Stimulated activated CD4-positive, alpha-beta T cell treated with anti-CD3 and anti-CD28 coated beads, TNF-alpha, amount 100 ng/mL, for 48 hours (primary cell): ENCODE data around the gene CSNK1G3.
"Not testable (repeated sequence)": the region's sequence is repeated elsewhere in the genome, so short reads cannot be mapped to it uniquely, and the experiment has no call there.

ENCODE experiments used
- DNase-seq, 3 donors: peaks; one replicate each; pipeline ENCODE4 v3.0.0-alpha.2; 2020; ENCODE audit warnings: low read depth in 3 of 3

Gene CSNK1G3

DNA sequence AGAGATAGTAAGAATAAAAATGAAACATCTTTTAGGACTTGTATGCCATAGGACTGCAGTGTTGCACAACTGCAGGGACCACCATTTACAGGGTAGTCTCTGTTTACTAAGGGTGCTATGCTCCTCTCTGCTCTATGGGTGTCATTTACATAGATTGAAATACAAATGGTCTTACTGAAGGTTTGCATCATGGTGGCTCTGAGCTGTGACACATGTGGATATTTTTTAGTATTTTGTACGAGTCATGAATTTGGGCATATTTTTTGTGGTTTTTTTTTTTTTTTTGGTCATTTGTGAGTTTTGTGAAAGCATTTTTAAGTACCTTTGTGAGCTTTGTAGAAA, 47.4 kb downstream of the CSNK1G3 start:
- DNase-seq: no peak

DNA sequence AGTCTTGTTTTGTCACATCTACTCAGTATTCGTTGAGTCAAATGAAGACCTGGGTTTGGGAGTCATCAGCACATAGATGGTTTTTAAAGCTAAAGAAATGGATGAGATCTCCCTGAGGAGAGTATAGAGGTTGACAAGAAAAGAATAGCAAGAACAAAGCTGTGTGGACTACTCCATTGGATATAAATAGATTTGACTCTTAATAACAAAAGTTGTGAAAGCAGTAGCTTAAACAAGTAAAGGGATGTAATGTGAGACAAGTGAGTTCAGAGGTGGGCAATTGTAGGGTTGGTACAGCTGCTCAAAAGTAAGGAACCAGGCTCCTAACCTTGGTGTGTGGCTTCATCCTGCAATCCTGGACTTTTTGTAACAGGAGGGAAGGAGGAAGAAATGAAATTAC, 49.3 kb downstream of the CSNK1G3 start:
- no peak for DNase-seq

DNA sequence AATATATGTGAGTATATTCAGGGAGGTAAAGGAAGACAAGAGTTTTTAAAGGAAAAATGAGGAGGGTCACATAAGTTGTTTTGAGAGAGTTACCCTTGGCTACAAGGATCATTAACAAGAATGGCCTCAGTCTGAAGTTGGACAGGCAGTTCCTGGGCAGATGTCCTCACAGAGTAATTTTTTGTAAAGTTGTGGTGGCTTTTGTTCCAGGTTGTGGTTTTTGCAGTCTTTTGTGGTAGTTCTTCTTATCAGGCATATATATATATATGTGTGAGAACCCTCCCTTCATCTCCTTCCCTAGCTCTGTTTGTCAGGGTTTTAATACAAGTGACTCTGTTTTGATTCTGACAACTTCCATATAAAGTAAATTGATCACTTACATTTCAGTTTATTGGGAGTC, 60.0 kb downstream of the CSNK1G3 start:
- no peak for DNase-seq

DNA sequence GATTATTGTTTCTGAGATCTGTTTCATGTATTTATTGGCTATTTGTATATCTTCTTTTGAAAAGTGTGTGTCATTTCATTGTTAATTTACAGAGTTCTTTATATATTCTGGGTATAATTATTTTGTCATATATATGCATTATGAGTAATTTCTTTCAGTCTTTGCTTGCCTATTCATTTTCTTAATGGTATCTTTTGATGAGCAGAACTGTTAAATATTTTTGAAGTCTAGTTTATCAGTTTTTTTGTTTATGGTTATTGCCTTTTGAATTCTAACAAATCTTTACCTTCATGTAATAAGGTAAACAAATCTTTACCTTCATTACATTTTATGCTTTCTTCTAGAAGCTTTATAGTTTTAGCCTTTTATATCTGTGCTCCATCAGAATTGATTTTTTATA, 66.4 kb downstream of the CSNK1G3 start:
- no peak for DNase-seq

DNA sequence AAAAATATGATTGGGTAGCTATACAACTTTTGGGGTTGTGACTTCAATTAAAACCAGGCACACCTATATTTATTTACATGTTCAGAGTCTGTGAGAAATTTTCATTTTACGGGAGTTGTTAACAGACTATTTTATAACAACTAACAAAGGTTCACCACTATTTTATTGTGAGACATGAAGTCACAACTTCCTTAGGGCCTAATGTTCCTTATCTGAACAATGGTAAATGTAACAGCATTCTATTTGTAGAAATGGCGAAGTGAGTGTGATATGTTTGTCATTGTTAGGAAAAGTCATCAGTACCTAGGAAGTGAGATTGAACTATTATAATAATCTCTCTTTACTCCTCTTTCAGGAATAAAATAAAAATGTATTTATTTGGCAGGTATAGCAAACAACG, 67.4 kb downstream of the CSNK1G3 start:
- no peak for DNase-seq

DNA sequence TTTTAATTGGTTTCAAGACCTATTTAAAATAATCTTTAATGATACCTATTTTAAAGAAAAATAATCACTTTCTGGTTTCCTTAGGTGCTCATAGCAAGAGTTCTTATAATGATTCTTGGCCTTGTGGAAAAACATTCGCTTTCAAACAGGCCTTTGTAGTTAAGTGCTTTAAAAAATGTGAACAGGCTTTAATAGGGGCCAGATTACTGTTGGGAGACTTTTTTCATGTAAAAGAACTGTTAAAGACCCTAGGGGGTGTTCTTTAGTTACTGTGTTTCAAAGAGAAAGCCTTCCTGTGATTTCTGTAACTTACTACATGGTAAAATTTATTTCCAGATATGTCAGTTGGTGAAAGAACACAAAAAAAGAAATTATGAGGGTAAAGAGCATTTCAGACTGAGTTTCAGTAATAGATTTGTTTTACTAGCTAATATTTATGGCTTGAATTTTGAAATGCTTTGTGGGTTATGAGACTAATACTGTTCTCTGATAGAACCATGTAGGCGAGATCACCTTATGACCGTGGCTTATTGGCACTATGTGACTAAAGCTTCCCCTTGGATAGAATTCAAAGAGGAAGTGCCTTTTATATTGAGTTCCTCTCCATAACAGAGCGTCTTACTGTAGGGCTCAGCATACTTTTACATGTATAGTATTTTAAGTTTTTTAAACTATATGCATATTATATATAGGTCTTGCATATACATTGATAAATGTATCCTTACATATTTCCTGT, 70.7 kb downstream of the CSNK1G3 start:
- DNase-seq: no peak

DNA sequence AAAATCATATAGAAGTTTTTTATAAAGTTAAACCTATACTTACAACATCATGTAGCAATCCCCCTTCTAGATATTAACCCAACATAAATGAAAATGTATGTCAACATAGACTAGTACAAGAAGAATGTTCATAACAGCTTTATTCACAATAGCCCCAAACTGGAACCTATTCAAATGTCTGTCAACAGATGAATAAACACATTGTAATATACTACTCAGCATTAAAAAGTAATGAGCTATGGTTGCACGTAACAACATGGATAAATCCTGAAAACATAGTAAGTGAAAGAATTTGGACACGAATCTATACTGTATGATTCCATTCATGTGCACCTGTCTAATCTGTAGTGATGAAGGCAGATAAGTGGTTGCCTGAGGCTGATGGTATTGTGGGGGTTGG, 73.9 kb downstream of the CSNK1G3 start:
- no peak for DNase-seq

DNA sequence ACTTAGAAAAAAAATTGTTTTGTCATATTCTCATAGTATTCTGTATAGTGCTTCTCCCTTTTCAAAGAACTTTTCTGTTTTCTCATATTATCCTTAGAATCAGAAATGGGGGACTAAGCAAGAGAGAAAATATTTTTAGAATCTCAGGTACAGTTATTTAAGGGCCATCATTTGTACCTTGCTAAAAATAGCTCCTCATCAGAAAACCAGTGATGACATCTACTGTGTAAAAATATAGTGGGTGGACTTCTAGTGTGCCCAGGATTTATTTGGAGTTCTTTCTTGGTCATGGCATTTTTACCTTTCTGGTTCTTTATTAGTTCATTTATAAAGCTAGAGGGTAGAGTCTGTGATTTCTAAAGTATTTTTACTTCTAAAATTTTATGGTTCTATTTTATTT, 82.5 kb downstream of the CSNK1G3 start:
- no peak for DNase-seq

GRCh38 chr5:123597018-123597417, 85.0 kb downstream of the CSNK1G3 start:
- DNase-seq: no peak

- no peak for DNase-seq
Measured at GRCh38 chr5:123598028-123598689, 86.2 kb downstream of the CSNK1G3 start.

DNA sequence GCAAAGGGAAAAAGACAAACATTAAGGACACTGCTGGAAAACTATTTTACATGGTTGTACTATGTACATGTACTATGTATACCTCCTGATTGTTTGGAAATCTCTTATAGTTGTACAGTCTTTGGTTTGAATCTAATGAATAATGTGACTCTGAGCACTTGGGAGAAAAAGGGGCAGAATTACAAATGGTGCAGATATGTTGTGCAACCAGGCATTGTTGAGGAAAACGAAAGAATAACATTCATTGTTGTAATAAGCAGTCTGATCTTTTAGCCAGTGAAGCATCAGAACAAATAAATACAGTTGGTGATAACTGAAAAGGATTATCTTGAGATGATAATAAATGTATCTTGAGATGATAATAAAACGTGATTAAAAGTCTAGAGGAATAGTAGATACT, 87.2 kb downstream of the CSNK1G3 start:
- no peak for DNase-seq

GRCh38 chr5:123601610-123602009, 89.6 kb downstream of the CSNK1G3 start:
- DNase-seq: no peak

GRCh38 chr5:123605822-123606221, 93.8 kb downstream of the CSNK1G3 start:
- DNase-seq: no peak

GRCh38 chr5:123610209-123610608, 98.2 kb downstream of the CSNK1G3 start:
- DNase-seq: no peak

- DNase-seq: peak in 1 of 3 donors; percentile 20
Measured at GRCh38 chr5:123610665-123611405, 98.9 kb downstream of the CSNK1G3 start.

DNA sequence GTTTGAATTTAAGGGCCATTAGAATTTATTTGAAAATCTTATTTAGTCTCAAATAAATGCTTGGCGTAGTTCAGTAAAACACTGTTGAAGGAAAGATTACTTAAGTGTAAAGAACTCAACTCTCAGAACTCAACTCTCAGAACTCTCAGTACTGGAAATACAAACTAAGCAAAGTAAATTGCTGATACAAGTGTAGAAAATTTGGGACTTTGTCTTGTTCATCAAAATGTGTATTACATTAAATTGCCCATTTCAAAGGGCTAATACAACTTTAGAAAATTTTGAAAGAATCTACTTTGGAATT, 99.4 kb downstream of the CSNK1G3 start:
- DNase-seq: no peak

- no peak for DNase-seq
Measured at GRCh38 chr5:123617561-123617960, 105.6 kb downstream of the CSNK1G3 start.

- no peak for DNase-seq
Measured at GRCh38 chr5:123626051-123626450, 114.1 kb downstream of the CSNK1G3 start.

DNA sequence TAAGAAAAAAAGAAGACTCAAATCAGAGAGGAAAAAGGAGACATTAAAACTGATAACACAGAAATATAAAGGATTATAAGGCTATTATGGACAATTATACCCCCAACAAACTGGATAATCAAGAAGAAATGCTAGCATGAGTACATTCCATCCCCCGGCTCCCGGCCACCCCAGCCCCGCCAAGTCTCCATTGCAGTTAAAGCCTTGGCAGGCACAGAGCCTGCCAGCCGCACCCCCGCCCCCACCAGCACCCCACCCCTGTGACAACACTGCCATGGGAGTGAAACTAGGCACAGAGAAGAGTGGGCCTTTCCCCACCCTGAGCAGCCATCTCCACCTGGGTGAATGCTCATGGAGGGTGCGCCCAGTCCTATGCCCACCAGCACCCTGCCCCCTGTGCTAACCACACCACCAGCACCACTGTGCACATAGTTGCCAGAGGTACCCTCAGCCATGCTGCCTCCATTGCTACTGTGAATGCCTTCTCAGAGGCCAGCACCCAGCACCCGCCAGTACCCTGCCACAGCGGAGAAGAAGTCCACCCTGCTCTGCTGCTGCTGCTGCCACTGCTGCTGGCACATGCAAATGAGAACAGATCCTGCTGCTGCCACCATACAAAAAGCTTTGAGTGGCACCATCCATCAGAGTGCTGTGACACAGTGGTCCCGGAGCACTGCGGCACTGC, 117.0 kb downstream of the CSNK1G3 start:
- DNase-seq: no peak

GRCh38 chr5:123636006-123636405, 124.0 kb downstream of the CSNK1G3 start:
- DNase-seq: no peak

GRCh38 chr5:123637028-123637427, 125.1 kb downstream of the CSNK1G3 start:
- not testable (repeated sequence) for DNase-seq

DNA sequence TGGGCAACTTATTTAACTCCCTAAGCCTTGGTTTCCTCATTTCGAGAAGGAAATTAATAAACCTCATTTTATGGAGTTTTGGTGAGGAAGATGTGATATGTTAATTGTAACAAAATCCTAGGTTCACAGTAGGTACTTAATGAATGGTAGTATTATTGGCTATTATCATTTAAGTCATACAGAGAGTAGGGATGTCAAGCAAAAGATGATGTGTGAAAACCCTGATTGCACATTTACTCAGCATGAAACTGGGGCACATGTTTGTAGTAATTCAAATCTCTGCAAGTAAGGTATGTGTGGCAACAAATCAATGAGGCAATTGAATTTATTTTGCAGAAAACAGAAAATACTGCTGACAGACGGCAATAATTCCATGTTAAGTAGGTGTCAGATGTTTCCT, 127.3 kb downstream of the CSNK1G3 start:
- DNase-seq: no peak
